C4-2B (cell line): ENCODE data around the gene GSX1.

Experiments used
- CTCF ChIP-seq: fragments of 450-650 bp; conservative IDR thresholded peaks from 2 replicates; pipeline ENCODE4 v1.5.1; 2017; ENCODE audit warnings: mild to moderate bottlenecking
- ZFX ChIP-seq: fragments of 450-650 bp; IDR thresholded peaks from 2 replicates; pipeline ENCODE4 v1.6.1; 2017

- no peak for TF ChIP-seq CTCF
- TF ChIP-seq ZFX = no peak
Observed at GRCh38 chr13:27744801-27745200, 47.5 kb upstream of the GSX1 start.
